HuH-7 (cell line): ENCODE data around the gene ARGLU1.

Source experiments
- DNase-seq: peaks from one replicate; pipeline ENCODE4 v3.0.0; 2011; ENCODE audit warnings: low spot score

The ARGLU1 gene

DNA sequence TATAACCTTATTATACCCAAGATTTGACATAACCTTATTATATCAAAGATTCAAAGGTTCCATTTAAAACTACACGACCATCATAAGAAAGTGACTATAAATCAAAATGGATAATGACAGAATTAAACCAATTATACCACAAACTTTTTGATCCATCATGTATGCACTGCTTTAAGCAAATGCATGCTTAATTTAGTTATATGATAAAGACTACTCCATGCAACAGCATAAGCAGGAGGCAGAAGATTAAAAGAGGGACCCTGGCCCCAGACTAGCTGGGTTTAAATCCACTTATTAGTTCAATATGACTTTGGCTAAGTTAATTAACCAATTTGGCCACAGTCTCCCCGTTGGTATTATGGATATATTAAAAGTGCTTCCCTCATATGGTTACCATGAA, 43.8 kb downstream of the ARGLU1 start:
- DNase-seq = no peak

DNA sequence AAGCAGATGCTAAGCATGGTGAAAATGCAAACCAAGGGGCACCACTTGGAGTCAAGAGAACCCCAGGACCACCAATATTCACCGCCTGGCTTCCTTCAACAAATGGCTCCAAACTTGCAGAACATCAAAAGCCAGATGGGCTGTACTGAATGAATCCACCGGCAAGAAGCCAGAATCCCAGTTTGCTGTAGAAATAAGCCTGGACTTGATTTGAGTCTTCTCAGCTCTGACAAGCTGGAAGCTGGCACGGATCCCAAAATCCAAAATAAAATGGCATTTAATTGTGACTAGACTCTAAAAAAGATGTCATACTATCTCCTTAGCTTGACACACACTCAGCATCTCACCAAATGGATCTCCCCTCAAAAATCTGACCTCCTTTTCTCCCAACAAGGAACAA, 44.4 kb downstream of the ARGLU1 start:
- no peak for DNase-seq

DNA sequence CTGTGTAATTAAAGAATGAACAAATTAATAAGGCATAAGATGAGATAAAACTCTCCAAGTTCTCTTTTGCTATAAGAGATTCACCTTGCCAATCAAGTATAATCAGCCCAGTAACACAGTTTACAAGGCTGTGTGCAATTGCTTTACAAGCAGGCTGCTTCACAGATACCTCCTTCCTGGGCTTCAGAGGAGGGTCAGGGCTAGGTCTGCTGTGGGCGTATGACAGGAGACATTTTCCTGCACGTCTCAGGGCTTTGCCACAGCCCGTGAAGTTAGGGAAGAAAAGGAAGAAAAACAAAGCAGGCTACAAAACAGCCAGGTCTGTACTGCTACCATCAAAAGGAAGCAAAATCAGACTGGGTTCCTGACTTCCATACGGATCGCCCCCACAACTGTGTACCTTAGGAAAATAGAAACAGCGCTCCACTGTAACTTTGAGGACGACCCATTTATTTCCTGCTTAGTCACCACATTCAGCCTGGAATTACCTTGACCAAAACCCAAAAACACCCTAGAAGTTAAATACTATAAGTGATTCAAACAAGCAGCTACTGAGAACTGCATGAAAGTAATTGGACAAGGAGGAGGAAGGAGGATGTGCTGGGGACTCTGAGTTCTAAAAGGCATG, 44.9 kb downstream of the ARGLU1 start:
- DNase-seq = no peak

DNA sequence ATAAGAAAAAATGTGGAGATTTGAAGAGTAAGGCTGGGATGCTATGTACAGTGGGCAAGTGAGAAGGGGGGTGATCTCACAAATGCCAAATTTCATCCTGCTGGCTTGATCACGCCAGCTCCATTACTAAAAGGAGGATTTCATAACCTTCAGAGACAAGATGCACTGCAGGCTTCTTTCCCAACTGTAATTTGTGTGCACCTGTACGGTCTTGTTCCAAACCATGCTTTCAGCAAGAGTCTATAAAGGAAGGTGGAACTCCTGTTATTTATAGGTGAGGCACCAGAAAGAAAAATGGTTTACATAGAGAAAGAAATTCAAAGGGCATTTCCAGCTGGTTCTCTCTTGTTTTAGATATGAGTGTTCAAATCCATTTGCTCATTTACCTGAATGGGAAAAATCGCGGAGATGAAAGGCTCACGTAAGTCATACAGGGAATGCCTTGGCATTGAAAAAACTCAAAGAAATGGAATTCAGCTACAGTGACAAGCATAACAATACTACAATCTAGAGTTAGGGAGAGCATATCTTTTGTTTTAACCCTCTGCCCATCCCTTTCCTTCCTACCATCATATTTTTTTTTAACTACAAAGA, 45.7 kb downstream of the ARGLU1 start:
- no peak for DNase-seq

DNA sequence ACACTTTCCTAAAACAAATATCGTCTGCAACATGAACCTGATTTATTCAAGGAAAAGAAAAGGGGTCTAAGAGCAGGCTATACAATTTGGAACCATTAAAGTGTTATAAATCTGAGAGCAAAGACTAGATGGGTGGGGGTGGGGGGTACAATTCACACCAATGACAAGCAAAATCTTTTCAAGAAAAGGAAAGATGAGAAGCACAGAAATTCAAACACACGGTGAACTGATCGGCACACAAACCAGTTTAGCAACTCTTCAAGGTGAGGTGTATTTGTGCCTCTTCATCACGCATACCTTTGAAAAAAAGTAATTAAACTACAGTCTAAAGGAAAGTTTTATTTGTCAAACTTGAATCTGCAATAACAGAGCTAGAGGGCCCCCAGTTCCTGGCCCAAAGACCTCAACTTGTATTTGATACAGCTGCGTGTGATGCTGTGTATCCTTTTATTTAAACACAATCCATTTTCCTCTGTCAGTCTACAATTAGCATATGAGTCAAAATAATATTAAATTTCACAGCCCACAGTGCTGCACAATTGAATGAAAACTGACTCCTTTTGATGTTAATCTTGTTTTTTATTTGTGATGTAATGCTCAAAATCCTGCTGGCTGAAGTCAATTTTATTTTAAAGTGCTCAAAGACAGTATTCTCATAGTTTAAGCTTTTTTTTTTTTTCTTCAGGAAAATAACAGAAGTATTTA, 46.7 kb downstream of the ARGLU1 start:
- no peak for DNase-seq

DNA sequence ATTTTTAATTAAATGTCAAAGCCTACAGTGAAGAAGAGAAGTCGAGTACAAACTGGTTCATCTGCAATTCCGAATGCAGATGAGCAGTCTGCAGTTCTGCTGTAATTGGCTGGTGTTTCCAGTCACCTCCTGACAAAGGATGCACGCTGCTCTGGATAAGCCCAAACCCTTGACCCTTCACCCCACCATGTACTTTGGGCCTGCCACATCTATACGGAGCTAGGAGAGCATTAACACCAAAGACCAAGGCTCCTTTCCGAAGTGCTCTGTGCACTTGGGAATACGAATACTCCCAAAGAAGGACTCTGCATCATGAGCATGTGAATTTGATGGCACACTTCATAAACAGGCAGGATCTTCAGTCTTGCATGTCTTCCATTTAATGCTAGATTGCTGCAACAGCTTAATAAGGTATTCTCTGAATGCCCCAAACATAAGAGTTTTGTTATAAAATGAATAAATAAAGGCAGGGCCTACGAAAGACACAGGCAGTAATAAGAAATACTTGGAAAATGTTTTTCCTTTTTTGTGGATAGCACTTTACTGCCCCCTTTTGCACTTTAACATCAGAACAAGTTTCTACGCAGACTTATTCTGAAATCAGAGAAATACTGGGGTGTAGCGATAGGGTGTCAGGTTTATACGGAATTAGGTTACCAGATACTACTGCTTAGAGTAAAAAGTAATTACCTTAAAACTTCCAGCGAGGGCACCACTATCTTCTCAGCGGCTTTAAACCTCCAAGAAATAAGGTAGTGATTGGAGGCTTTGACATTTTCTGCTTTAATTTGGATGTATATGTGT, 47.5 kb downstream of the ARGLU1 start:
- DNase-seq = no peak

DNA sequence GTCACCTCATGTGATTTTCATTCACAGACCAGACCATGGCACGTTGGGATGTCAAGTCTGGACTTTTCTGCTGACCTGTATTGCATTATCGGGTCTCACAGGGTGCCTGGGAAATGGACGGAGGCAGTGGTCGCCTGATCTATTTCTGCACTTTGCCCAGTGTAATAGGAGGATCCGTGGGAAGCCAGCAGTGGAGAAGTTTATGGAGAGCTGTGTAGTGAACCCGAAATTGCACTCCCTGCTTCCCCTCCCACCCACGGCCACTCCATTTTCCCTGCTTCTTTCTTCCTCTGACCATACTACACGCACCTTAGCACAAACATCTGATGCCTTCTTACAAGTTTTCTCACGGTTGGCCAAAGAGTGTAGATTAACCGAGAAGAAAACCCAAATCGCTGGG, 49.4 kb downstream of the ARGLU1 start:
- no peak for DNase-seq

DNA sequence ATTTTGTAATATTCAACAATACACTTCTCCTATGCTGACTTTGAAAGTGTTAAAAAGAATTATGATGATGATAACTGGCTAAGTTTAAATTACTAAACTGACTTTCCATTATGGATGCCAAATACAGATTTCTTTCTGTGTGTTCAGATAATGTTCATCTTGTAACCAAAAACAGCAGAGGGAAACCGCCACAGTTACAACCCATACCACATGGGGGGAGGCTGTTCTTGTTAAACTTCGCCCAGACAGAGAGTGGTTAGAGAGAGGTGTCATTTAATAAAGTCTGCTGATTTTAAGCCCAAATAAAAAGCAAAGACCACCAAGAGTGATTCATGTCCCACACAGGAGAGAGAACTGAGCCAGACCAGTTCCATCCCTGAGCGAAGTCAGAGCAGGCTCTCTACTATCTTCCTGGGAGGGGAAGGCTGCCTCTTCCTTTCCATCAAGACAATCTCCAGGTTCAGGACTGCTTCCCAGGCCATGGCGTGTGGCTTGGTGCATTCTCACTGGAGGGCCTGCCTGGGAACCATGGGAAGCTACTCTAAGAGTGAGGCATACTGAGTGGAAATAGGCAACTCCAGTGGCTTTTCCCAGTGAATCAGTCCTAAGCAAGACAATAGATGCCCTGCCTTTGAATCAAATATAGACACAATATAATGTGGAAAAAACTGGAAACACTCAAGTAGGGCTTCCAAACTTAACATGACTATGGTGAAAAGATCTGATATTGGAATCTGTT, 50.7 kb downstream of the ARGLU1 start:
- DNase-seq = no peak

DNA sequence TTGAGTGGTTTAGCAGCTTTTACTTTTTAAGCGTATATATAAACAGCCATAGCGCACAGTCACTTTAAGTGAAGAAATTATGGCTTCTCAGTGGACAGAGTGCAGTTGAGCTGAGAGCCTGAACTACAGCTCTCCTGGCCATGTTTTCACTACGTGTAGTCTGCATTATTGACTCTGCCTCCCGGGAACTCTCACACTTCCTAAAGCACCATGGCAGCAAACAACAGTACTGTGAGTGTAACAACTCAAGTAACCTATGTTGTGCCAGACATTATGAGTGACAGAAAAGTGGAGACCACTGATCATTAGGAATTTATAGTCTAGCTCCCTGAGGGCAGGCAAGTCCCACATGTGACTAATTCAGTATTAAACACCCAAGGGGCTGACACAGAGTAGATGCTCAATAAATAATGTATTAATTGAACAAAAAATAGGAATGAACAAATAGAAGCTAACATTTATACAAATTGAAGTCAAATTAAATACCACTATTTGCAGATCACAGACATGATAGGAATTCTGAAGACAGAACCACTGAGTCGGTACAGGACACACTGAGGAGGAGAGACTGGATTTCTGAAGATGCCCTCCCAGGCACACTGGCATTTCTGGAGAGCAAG, 52.2 kb downstream of the ARGLU1 start:
- no peak for DNase-seq

DNA sequence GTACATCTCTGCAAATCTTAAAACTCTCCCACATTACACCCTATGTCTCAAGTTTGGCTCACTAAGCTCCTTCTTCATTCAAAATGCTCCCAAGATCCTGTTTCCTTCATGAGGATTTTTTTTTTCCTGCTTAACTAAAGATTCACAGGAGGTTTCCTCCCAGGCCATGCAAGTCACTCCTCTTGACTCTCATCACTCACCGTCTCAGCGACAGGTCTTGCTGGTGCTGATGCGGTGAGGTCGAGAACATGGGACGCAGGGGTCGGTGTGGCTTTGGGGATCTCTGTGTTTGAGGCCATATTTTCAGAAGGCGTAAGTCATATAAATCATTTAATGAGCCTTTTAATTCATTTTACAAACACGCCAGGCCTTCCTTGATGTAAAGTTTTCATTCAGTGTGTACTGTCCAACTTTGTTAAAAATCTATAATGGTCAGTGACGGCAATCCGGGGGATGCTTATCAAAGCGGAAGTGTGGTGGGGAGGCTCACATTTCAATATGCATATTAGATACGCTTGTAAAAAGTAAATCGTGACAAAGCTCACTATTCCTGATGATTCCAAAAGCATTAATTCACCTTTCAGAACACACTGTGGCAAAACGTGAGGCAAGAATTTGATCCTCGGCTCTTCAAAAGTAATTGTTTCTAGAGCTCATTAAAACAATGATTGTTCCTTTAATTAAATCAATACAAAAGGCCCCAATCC, 52.9 kb downstream of the ARGLU1 start:
- no peak for DNase-seq

DNA sequence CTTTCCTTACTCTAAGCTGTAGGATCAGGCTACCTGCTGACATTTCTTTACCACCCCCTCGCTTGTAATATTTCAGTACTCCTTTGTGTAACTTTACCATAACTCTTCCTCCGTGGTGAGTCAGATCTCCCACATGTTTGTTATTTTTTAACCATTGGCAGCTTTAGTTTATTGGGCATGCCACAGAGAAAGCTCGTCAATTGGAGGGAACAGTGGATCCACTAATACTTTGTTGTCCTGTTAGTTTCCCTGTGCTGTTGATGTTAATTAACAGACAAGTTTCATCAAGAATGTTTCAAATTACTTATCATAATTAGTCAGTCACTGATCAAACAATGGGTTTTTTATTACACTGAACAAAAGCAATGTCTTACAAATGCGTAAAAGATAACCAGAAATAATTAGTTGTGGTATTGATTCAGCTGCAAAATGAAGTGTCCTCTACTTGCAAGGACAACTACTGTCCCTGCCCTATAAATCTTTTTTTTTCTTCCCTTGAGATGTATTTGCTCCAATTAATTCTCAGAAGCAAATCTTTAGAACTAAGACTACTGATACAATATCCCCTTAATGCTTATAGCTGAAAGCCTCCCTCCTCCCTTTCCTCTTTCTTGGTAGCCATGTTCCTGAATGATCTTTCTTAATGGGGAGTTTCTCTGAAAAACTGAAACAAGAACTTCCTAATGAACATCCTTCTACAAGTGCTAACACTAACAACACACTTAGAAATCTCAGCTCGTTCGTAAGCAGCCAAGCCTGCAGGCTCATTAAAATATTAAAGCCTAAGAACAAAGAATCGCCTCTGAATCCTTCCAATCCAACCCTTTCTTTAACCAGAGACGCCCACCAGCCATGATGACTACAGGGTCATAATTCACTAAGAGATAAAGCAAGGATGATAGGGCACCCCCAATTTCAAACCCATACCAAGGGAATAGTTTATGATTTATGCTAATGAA, 54.6 kb downstream of the ARGLU1 start:
- DNase-seq = no peak

DNA sequence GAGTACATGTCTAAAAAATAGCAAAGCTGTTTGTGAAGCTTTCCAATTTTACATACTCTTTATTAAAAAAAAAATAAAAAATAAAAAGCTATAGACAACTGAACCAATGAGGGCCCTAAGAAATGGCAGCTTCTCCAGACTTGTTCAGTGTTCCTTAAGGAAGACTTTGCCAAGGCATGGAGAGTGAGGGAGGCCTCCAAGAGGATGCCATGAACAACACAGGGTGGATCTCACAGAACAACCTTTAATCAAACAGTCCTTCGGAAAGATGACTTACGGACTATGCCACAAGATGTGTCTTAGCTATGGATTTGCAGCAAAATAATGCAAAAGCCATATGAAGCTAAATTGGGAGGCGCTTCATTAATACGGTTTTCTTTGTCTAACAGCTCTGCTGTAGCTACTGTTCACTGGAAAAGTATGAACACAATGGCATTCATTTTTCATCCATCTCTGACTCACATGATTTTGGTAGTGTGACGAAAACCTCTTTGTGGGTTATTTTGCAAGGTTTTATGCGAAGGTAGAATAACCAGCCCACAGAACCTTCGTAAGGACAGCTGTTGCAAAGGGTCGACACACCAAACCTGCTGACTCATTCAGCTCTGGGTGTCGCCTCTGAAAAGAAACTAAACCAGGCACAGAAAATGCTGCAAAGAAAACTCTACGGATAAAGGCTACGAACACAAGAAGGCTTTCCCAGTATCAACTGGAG, 60.2 kb downstream of the ARGLU1 start:
- no peak for DNase-seq

DNA sequence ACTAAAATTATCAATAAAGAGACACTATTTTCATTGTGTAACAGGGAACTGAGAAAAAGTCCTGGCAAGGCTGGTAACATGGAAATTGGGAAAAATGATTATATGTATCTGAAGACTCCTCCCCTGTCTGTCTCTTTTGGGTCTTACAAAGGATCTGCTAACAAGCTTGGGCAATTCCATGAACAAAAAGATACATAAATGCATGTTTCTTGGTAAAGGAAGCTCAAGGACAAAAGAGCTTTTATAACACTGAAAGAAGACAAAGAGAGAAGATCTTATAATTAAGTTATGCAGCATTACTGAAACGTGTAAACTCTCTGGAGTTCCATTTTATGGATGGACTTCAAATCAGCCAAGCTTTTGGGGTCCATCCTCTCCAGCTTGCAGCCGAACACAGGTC, 61.7 kb downstream of the ARGLU1 start:
- no peak for DNase-seq

DNA sequence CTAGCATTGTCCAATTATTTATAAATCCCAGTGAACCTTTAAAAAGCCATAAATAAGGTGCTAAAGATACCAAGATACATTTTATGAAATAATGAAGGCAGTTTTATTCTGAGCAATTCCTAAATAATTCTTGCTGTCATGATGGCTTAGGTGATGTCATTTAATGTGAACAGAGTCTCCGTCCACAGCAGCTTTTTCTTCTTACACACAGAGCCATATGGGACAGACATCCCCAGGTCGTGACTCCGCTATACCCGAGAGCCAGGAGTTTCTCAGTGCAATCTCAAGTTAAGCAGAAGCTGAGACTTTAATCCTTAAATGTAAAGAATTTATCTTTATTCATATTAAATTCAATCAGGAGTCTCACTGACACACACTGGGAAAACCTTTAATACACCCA, 62.2 kb downstream of the ARGLU1 start:
- DNase-seq = no peak

DNA sequence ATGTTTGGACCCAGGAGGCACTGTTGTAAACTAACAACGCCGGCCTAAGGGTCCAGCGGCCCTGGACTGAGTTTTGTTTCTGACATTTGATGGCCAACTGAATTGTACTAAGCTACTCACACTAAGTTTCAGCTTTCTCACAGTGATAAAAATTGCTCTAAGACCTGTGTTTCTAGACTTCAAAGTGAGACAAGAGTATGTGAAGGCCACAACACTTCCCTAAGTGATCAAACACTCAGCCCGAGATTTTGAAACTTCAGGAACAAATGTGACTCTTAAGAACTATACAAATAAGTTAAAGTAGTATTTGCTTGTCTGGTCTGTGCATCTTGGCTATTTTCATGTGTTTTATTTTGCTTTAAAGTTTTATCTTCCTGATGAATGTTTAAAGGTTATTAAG, 62.6 kb downstream of the ARGLU1 start:
- DNase-seq = no peak

DNA sequence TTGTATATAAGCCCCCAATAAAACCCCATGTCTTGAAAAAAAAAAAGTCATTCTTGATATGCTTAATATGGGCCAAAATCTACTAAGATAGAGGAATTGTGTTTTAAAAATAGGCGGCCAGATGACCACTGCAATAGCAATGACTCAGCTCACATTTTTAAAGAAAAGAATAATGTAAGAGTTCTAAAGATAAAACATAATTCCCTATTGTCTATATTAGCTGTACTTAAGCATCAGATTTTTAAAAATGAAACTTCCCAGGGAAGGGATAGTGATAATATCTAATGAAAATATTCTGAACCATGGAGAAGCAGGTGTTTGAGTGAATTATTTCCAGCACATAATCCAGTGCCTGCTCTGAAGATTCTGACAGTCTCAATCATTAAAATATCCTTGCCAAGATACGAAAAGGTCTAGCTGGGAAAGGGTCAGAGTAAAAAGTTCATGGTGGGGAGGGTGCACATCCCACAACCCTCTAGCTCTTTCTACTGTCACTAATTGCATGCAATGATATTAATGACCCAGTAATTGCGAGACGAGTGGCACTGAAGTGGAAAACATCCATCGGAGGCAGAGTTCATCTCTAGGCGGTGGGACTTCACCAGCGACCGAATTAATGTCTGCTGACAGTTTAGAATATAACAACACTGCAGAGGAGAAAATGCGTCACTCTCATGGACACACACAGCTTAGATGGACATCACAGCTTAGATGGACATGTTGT, 64.0 kb downstream of the ARGLU1 start:
- DNase-seq = no peak

DNA sequence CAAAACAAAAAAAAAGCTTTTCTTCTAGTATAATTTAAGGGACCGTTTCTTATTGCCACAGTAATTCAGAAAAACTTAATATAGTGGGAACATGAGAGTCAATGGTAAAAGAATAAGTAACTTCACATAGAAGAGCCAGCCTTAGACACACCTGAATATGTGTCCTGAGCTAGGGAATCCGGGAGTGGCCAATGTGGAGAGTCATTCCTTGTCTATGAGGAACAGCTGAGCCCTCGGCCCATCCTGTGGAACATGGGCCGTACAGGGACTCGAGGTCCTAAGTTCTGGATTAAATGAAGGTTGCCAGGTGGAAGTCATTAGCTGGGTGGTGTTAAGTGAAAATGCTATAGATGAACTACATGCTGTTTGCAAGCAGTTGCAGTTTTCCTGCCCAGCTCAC, 64.7 kb downstream of the ARGLU1 start:
- DNase-seq = no peak

DNA sequence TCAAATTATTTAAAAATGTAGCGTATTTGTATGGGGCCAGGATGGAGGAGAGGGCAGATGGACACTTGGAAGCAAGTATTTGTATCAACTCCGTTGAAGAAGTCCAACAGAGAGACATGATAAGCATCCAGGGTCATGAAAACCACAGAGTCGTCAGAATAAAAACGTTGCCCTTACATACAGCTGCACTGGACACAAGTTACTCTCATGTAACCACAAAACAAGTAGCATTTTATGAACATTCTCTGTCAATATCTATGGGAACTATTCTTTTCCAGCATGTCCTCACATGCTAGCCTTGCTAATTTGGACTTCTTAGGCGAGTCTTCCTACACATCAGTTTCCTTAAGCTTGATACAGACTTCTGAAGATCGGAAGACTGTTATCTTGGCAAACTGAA, 67.5 kb downstream of the ARGLU1 start:
- DNase-seq = no peak

DNA sequence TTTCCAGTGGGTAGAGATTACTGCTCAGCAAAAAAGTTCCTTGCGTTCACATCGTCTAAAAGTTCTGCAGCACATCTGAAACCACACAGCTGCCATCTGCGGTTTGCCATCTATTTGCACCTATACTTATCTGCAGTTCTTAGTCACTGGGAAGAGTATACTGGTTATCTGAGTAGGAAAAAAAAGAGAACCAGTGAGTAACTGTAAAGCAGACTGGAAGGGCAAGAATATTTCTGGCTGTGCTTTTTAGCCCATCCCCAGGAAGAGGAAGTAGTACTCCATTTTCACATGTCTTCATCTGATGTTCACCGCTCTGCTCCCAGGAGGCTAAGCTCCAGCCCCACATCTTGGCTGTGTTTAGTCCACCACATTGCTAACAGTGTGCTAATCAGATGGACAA, 68.0 kb downstream of the ARGLU1 start:
- no peak for DNase-seq
